ENCODE measurements around the gene CTDSPL.

CTDSPL gene

DNA sequence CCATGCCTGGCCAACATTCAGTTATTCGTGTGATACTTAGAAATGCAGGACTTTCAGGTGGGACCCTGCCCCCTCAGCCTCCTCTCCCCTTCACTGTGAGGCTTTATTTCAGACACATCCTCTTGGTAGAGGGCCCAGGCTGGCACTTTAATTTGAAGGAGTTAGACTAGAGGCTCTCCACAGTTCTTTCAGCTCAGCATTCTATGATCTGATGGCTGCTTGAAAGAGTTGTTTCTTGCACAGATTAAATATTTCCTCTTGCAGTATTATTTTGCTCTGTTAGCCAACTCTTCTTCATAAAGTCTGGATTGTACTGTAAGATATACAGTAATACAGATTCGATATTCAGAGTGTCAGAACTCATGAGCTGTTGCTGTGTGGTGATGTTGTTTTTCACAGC lies 35.1 kb downstream of the CTDSPL start:
- no peak for DNase-seq

DNA sequence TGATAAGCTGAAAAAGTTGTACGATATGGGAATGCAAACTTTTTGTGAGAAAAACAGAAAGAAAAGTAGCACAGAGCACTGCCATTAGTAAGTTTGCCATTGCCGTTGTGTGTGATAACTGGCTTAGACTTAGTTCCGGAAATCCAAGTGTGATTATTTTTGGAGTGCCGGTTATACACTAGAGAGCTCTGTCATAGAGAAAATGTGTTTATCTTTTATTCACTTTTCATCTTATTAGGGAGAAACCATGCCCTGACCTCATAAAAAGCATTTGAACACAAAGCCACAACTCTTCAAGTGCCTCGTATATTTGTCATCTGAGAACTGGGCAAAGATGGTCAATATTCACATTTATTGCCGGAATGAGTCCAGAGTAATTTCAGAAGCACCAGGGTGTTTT lies 36.1 kb downstream of the CTDSPL start:
- DNase-seq = no peak

GRCh38 chr3:37898424-37898823 lies 36.7 kb downstream of the CTDSPL start:
- no peak for DNase-seq

GRCh38 chr3:37899101-37899707 lies 37.5 kb downstream of the CTDSPL start:
- DNase-seq = no peak

DNA sequence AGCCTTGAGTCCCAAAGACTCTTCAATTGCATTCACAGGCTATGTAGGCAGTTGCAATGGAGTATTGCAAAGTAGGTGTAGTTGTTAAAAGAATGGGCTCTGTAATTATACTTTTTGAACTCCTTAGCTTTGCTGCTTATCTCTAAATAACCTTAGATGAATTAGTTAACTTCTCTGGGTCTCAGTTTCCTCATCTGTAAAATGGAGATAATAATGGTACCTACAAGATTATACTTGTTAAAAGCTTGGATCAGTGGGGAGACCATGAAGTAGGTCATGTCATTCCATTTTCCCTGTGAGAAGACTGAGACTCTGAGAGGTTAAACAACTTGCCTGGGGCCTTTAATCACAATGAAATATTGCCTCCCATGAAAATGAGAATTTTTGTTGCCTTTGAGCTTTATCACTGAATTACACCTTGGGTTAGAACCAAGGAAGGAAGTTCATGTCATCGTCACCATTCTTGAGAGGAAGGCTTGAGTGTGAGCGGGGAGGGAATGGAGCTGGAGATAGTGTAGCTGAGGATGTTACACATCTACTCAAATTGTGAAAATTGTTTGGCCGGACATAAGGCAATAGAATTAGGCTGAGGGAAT lies 38.1 kb downstream of the CTDSPL start:
- DNase-seq = no peak

GRCh38 chr3:37901721-37902120 lies 40.0 kb downstream of the CTDSPL start:
- DNase-seq = no peak

- DNase-seq = no peak
These were observed 41.0 kb downstream of the CTDSPL start for GRCh38 chr3:37902674-37903073.

- DNase-seq = no peak
These were observed 41.6 kb downstream of the CTDSPL start for GRCh38 chr3:37903320-37903719.

- DNase-seq = no peak
These were observed 42.1 kb downstream of the CTDSPL start for GRCh38 chr3:37903734-37904133.

DNA sequence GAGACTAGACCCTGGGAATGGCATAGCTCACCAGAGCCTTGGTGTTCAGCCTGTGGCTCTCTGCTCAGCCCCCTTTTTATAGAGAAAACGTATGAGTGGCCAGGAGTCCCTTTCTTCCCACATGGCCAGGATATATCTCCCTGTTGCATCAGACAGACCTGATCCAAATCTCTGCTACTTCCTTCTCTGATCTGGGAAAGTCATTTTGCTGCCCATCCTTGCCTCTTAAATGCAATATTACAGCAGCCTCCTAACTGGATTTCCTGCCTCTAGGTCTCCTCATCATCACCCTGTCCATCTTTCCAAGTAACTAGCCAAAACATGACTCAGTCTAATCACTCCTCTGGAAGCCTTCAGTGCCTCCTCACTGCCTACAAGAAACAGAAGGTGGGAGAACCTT lies 42.9 kb downstream of the CTDSPL start:
- DNase-seq = no peak

DNA sequence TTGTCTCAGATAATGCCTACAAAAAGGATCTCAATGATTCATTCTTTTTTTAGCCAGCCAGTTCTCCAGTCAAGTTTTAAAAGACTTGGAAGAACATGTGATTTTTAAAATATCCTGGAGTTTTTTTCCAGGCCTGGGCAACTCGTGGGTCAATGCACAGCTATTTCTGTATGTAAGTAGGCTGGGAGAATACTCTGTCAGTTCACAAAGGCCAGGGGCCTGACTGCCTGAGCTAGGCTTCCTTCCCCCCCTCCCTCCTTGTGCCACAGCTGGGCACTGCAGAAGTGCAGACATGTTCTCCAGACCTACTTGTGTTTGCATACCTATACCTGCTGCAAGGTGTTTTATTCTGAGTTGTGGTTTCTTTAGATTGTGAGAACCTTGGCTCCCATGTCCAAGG lies 43.7 kb downstream of the CTDSPL start:
- DNase-seq = no peak

GRCh38 chr3:37905987-37906674 lies 44.5 kb downstream of the CTDSPL start:
- no peak for DNase-seq

GRCh38 chr3:37906734-37907282 lies 45.1 kb downstream of the CTDSPL start:
- DNase-seq = no peak

- no peak for DNase-seq
These were observed 45.7 kb downstream of the CTDSPL start for GRCh38 chr3:37907371-37907770.

DNA sequence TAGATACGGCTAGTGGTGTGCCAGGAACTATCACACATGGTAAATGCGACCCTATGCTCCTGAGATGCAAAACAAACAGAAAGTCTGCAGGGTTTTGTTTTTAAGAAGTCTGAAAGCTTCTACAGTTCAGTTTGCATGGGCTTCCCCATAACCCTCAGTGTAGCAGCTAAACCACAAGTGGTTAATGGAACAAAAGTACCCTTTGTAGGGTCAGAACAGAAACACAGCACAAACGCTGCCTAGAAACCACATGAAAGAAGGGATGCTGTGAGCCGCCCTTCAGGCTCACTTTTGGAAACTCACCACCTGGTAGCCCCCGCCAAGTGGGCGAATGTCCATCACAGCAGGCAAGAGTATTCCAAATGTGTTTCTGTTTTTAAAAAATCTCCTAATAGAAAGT lies 46.2 kb downstream of the CTDSPL start:
- DNase-seq = no peak

DNA sequence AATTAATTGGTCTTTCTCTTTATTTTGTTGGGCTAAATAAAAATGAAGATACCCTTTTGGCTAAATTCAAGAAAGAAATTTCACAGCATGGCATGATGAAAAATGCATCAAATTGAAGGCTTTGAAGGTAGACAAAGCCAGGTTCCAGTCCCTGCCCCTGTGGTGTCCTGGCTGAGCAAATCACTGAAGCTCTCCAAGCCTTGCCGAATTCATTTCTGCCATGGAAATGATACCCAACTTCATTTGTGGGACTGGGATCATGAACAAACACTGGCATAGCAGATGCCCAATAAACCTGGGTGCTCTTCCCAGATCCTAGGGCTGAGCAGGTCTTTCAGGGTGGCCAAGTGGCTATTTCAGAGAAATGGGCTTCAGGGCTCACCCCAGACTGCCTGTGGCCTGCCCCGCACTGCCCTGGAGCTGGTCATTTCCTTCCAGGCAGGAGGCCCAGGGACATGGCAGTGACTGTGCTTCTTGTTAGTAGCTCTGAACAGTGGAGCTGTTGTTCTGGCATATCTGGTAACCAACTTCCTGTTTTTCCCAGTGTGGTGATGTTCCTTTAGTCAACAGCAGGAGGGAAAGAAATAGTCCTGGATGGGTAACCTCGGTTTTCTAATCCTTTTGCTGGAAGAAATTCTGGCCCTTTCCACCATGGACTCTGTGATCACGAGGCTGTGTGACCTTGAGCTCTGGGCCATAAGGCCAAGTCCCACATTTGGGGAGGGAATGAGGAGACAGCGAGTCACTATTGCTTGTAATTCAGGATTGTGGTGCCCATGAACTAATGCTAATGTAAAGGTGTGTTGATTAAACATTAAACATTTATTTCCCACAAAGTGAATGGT lies 47.6 kb downstream of the CTDSPL start:
- DNase-seq = peak; percentile 35

DNA sequence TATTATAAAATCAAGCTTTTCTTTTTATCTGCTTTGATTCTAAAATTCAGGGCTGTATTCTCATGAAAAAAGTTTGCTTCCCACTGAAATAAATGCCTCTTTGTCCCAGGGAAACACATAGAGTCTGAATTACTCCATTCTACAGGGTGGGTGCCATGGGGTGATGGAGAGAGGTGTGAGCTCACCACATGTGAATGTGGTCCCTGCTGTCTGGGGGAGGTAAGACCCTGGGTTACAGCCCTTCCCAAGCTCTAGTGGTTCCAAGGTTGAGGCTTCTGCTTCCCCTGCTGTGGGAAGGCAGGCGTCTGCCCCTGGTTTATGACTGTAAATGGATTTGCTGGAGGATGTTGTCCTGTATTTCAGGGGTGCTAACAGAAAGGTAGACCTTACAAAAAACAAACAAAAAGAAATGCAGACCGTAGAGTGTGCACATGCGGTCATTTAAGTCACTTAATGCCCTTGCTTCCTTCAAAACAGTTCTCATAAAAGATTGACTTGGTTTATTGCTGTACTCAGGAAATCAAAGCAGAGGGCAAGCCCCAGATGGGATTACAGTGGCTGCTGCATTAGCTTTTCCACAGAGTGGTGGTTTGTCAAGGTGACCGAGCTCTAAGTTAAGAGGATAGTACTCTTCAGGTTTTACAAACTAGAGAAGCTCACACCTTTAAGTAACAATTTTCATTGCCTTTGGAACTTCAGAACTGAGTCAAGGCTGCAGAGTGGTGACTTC lies 49.2 kb downstream of the CTDSPL start:
- DNase-seq = no peak

DNA sequence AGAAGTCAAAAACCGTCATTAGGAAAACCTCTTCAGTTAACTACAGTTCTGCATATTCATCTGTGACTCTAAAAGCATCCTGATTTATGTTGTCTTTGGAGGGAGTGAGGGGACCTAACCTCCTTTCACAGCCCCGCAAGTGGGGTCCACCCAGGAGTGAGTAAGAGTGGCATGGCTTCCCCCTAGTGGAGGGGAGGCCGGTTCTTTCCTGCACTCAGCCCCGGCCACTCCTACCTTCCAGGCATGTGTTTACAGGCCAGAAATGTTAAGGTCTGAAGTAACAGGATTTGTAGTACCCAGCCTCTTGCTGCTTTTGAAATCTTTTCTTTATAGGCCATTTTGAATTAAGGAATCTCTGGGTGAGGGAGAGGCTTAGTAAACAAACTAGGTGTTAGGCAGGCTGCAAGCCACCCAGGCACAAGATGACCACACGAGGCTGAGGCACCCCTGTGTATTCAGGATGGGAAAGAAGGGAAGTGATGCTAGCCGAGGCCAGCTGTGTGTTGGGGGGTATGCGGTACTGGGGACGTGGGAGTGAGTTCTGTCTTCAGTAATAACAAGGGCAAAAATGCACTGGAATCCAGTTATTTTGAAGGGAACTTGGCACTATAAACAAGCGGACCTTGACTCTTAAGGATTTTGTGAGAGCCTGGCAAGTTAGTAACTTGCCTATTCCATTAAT lies 50.5 kb downstream of the CTDSPL start:
- no peak for DNase-seq

DNA sequence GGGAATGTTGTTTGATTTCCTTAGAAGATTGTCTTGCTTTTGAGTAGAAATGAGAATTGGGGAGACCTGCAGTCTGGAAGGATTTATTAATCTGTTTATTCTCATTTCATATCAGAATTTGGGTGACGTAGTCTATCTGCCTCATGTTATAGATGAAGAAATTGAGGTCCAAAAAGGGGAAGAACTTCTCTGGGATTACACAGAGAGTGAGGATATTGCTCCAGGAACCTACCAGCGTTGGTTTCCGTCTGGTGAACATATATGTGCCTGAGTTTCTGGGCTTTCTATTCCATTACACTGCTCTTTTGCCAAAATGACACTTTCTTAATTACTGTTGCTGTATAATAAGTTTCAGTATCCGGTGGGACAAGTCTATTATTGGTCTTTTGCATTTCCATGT lies 51.8 kb downstream of the CTDSPL start:
- no peak for DNase-seq

GRCh38 chr3:37916685-37917084 lies 55.0 kb downstream of the CTDSPL start:
- DNase-seq = no peak

- no peak for DNase-seq
These were observed 56.9 kb downstream of the CTDSPL start for GRCh38 chr3:37918627-37919026.

DNA sequence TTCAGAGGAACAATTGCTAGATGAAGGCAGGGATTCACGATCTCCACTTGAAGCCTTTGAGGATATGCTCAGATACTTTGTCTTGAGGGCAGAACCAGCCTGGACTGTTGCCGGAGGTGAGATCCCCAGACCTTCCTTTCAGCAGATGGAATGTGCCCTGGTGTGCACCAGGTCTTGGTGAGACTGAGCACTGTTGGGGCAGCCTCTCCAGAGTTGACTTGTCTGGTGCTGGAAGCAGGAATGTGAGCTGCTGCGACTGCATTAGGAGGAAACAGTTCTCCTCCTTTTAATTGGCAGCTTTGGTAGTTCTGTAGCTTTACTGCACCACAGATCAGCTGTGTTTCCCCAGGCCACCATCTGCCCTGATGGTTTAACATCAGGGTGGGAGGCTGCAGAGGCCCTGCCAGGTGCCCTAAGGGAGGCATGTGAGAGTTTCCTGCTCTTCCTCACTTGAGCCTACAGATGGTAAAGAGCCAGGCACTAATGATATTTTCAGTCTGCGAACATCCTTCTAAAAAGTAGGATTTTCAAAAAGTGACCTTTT lies 58.5 kb downstream of the CTDSPL start:
- DNase-seq = no peak
